HG02798 (cell line): ENCODE data around the gene COLEC11.

Experiments used
- ATAC-seq: cut with Tn5 transposase; IDR thresholded peaks from one replicate; pipeline ENCODE4 v1.9.1; 2021; ENCODE audit warnings: mild to moderate bottlenecking; ENCODE audit not compliant: unreplicated experiment, poor library complexity

The COLEC11 gene

DNA sequence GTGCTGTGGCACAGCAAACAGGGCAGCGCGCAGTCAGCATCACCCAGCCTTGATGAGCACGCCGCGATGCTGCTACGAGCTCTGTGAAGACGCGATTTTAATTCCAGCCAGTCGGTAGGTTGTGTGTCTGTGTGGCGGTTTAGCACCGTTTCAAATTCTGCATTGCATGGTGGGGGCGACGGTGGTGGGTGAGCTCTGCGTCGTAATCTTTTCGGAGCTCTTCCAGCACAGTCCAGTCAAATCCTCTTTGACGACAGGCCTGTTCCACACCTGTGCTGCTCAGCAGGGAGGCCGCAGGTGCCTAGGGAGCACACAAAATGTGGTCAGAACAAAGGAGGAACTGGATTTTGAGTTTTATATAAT is 71.7 kb downstream of the COLEC11 start:
- ATAC-seq, result no peak

- no peak for ATAC-seq
Observed at GRCh38 chr2:3667151-3667631, 72.3 kb downstream of the COLEC11 start.

DNA sequence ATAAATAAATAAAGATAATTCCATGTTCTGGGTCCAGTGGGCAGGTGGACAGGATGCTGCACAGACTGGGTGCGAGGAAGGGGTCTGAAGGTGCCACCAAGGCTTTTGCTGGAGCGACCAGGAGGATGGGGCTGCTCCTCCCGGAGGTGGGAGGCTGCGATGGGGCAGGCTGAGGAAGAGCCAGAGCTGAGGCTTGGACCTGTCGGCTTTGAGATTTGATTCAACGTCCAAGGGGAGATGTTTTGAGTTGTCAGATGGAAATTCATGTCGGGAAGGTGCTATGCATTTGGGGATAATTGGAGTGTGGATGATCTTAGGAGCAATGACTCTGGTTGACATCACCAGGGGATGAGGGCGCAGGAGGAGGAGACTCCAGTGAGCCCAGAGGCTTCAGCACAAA is 74.7 kb downstream of the COLEC11 start:
- no peak for ATAC-seq

DNA sequence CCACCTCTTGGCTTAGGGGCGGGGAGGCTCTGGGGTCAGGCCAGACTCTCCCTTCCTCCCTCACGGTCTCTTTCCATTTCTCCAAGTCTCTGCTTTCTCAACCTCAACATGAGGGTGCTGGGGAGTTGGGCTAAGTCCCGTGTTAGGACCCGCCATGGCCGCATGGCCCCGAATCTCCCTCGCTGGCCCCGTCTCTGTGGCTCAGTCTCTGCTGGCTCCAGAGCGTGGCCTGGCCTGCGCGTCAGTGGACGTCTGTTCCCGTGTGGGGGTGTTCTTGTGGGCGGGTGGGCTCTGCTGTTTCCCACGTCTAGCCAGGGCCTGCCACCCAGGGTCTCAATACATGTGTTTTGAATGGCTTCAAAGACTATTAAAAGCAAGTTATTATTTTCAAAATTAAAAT is 75.5 kb downstream of the COLEC11 start:
- ATAC-seq, result no peak

- ATAC-seq, result no peak
Observed at GRCh38 chr2:3670941-3671340, 76.0 kb downstream of the COLEC11 start.

DNA sequence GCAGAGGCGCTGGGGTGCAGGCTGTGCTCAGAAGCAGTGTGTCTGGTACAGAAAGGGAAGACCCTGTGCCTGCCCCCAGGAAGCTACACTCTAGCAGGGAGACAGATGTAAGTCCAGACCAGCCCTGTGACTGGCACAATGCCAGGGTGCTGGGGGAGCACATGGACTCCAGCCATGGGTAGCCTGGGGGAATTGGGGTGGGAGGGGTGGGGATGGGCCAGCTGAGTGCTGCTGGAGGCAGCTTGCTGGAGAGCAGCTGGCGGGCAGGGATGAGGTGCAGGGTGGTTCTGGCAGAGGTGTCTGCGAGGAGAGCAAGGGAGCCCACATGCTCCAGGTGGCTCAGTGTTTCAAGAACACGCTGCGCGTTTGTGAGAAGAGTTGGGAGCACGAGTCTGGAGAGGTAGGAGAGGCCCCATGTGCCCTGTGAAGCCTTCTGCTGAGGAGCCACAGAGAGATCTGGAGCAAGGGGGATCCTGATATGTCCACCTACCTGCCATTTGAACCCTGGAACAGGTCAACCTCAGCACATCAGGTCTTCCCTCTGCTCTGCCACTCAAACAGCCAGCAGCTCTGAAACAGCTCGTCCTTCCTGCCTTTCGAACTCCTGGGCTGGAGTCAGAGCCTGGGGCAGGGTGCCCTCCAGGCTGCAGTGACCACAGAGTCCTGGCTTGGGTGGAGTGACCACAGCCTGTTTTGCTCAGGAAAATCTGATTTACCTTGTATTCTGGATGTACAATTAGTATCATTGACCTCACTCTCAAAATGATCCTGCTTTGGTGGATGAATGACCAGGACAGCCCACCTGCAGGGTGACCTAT is 78.2 kb downstream of the COLEC11 start:
- no peak for ATAC-seq

DNA sequence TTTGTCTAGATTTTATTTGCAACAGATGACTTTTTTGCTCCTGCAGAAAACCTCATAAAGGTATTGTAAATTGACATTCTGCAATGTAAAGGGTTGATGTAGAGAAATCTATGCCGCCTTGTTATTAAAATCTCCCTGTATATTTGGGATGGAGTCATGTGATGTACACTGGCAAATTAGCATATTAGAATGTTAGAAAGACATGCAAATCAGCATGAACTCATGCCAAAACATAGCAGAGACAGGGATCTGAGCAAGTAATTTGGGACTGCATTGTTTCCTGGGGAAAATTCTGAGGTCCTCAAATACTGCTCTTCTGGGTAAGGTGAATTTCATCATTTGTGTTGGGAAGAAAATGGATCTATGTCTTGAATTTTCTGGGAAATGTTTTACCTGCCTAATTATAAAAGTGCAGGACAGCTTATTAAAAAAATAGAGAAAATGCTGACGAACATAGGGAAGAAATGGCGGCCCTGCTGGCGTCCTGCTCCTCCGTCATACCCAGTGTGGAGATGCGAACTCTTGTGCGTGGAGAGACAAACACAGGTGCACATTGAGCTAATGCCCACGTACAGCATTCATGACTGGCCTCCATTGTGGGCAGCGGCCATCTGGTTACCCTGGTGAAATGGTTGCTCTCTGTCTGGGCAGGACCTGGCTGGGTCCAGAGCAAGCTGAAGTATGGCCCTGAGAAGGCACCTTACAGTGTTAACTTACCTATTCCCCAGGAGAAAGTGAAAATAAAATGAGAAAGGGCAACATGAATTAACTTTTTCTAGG is 79.3 kb downstream of the COLEC11 start:
- ATAC-seq, result no peak

GRCh38 chr2:3675687-3676086 is 80.8 kb downstream of the COLEC11 start:
- no peak for ATAC-seq

GRCh38 chr2:3677436-3677835 is 82.5 kb downstream of the COLEC11 start:
- no peak for ATAC-seq

DNA sequence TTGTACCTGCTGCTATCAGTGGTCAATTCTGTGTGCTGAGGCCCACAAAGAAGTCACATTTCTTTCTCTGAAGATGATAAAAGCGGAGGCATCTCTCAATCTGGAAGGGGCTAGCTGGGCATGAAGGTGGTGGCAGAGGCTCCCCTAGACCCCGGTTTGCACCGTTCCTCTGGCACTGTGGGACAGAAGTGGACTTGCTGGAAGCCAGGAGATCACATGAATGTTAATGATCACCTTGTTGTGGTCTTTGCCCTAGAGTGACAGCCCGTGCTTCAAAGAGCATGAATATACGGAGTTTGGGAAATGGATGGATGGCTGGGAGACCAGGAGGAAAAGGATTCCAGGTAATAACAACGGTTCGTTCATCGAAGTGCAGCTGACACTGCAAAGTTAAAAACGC is 83.3 kb downstream of the COLEC11 start:
- no peak for ATAC-seq

GRCh38 chr2:3679180-3679579 is 84.3 kb downstream of the COLEC11 start:
- no peak for ATAC-seq

DNA sequence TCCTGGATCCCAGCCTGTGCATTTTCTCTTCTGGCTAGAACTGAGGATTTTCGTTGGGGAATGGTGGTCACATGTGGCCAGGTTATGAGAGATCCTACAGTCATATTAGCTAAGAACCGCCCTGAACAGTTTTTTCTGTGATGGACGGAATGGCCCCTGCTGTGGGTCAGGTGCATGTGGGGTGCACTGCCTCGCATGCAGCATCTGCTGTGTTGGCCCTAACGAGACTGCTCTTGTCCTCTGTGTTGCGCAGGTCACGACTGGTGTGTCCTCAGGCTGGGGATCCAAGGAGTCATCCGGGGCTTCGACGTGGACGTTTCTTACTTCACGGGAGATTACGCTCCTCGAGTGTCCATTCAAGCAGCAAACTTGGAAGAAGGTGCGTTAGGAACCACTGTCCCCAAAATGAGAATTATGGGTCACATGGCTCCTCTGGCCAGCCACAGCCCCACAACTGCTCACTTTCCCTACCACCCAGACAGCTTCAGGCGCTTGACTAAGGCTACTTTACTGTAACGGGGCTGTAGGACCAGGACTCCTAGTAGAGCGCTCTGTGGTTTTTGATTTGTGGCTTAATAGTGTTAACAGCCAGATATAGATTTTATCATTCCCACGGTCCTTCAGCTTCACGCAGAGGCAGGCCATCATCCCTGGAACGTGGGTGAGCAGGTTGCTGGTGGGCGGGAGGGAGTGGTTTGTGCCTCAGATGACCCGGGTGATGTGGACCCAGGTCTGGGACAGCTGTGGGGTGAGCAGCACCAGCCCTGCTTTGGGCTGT is 84.9 kb downstream of the COLEC11 start:
- no peak for ATAC-seq

DNA sequence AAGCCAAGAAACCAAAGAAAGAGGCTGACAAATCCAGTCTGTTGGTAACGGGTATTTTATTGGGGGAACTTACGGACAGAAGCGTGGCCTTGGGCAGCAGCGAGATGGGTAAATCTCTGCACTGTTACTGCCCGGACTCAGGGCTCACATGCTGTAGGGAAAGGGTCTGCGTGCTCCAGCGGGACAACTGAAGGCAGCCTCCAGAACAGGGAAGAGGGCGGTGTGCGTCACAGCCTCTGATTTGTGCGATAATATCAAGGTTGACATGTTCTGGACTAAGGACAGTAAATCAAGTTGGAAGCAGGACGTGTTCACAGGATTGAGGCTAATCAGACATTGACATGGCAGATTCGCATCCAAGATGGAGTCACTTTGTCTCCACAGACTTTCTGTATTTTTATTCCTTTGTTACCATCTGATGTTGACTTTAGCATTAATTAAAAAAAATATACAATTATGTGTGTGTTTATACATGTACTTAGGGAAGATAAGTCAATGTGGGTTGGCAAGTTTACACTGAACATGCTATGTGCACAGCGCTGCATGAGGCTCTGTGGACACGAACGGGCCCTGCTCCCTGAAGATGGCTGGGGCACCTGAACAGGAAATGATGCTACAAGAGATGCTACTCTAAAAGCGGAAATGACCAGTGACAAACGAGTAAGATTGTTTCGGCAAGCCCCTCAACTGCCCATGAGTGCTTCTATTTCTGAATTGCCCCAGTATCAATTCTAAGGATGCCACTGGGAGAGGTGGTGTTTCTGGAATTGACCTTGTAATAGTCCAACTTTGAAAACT is 85.8 kb downstream of the COLEC11 start:
- ATAC-seq, result no peak

- ATAC-seq, result no peak
Observed at GRCh38 chr2:3681625-3682024, 86.7 kb downstream of the COLEC11 start.

DNA sequence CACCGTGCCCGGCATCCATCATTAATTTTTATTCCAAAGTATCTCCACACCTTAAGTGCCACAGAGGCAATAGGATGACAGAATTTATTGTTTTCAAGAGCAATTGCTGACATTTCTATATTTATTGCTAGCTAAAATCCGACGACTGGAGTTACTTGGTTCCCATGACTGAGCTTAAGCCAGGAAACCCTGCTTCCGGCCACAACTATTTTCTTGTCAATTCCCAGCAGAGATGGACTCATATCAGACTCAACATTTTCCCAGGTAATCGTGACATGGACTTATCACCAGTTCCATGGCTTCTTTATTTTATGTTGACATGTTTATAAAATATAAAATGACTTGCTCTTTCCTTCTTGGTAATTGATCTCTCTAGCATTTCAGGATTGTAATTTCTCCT is 87.9 kb downstream of the COLEC11 start:
- no peak for ATAC-seq

DNA sequence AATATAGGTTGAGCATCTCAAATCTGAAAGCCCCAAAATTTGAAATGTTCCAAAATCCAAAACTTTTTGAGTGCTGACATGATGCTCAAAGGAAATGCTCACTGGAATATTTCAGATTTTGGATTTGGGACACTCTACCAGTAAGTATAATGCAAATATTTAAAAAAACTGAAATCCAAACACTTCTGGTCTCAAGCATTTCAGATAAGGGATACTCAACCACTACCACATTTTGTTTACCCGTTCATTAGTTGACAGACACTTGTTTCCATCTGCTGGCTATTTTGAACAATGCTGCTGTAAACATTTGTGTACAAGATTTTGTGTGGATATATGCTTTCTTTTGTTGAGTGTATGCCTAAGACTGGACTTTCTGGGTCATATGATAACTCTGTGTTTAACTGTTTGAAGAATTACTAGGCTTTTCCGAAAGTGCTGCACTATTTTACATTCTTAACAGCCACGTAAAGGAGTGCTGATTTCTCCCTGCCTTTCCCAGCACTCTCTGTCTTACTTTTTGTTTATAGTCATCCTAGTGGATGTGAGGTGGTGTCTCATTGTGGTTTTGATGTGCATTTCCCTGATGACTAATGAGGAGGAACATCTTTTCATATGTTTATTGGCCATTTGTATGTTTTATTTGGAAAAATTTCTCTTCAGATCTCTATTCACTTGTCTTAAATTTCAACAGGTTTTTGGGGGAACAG is 89.0 kb downstream of the COLEC11 start:
- no peak for ATAC-seq

DNA sequence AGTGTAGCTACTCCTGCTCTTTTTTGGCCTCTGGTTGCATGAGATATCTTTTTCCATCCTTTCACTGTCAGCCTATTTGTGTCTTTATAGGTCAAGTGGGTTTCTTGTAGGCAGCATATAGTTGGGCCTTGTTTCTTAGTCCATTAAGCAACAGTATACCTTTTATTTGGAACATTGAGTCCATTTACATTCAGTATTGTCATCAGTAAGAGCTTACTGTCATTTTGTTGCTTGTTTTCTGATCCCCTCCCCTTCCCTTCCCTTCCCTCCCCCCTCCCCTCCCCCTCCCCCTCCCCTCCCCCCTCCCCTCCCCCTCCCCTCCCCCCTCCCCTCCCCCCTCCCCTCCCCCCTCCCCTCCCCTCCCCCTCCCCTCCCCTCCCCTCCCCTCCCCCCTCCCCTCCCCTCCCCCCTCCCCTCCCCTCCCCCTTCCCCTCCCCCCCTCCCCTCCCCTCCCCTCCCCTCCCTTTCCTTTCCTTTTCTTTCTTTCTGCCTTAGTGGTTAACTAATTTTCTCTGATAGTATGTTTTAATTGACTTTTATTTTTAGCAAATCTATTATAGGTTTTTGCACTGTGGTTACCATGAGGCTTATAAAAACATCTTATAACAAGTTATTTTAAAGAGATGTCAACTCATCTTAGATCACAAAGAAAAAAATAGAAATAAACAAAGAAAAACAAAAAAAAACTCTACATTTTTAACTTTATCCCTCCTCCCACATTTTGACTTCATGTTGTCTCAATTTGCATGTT is 95.3 kb downstream of the COLEC11 start:
- ATAC-seq, result no peak

- ATAC-seq, result no peak
Observed at GRCh38 chr2:3692375-3692774, 97.5 kb downstream of the COLEC11 start.
